HepG2 (cell line): ENCODE measurements around the gene CD4. TPM values are rescaled to one million over a fixed set of nuclear protein-coding genes. Genes with fewer than 3 reads are reported as not detected.

Source experiments
- CHD2 ChIP-seq: IDR thresholded peaks from 2 replicates; pipeline ENCODE4 v1.6.1; 2011; ENCODE audit warnings: low read depth, low read length, improper control_type of control experiment
- KLF6 ChIP-seq: IDR thresholded peaks from 2 replicates; pipeline ENCODE4 v1.8.0; 2016; ENCODE audit warnings: missing biosample characterization, missing genetic modification reagents
- MED1 ChIP-seq: sonication (generic); formaldehyde crosslinking; IDR thresholded peaks from 2 replicates; pipeline ENCODE4 v1.4.0; 2020; ENCODE audit warnings: missing genetic modification reagents
- PITX1 ChIP-seq: sonication (generic); formaldehyde crosslinking; IDR thresholded peaks from 2 replicates; pipeline ENCODE4 v1.5.1; 2020; ENCODE audit warnings: mild to moderate bottlenecking, missing genetic modification reagents
- SAP130 ChIP-seq: IDR thresholded peaks from 2 replicates; pipeline ENCODE4 v1.6.1; 2016; ENCODE audit warnings: low read depth
- SCMH1 ChIP-seq: sonication (generic); formaldehyde crosslinking; IDR thresholded peaks from 2 replicates; pipeline ENCODE4 v1.9.0; 2021; ENCODE audit warnings: missing genetic modification reagents, mild to moderate bottlenecking, borderline replicate concordance
- SMAD9 ChIP-seq: sonication (generic); formaldehyde crosslinking; IDR thresholded peaks from 2 replicates; pipeline ENCODE4 v1.5.1; 2020; ENCODE audit warnings: mild to moderate bottlenecking, missing genetic modification reagents
- SRSF9 ChIP-seq: fragments of 200-400 bp; formaldehyde crosslinking; IDR thresholded peaks from 2 replicates; pipeline ENCODE4 v1.6.1; 2018; ENCODE audit warnings: borderline replicate concordance, mild to moderate bottlenecking, low read depth, low read length; ENCODE audit not compliant: insufficient read depth, poor library complexity, severe bottlenecking
- THYN1 ChIP-seq: sonication (generic); formaldehyde crosslinking; IDR thresholded peaks from 2 replicates; pipeline ENCODE4 v1.8.1; 2023; ENCODE audit warnings: low read depth, mild to moderate bottlenecking, moderate library complexity, missing genetic modification reagents, borderline replicate concordance
- ZKSCAN5 ChIP-seq: sonication (generic); formaldehyde crosslinking; IDR thresholded peaks from 2 replicates; pipeline ENCODE4 v1.5.1; 2020; ENCODE audit warnings: mild to moderate bottlenecking, missing genetic modification reagents
- ZMAT3 ChIP-seq: sonication (generic); formaldehyde crosslinking; conservative IDR thresholded peaks from 2 replicates; pipeline ENCODE4 v1.7.0; 2021; ENCODE audit warnings: missing genetic modification reagents
- ZNF124 ChIP-seq: sonication (generic); formaldehyde crosslinking; IDR thresholded peaks from 2 replicates; pipeline ENCODE4 v1.4.0; 2020; ENCODE audit warnings: missing genetic modification reagents
- ZNF235 ChIP-seq: sonication (generic); formaldehyde crosslinking; IDR thresholded peaks from 2 replicates; pipeline ENCODE4 v1.8.1; 2023; ENCODE audit warnings: mild to moderate bottlenecking, missing genetic modification reagents, borderline replicate concordance
- ZNF354B ChIP-seq: sonication (generic); formaldehyde crosslinking; IDR thresholded peaks from 2 replicates; pipeline ENCODE4 v1.8.0; 2022; ENCODE audit warnings: mild to moderate bottlenecking, missing genetic modification reagents
- ZNF7 ChIP-seq: IDR thresholded peaks from 2 replicates; pipeline ENCODE4 v1.6.1; 2016; ENCODE audit warnings: missing biosample characterization, missing genetic modification reagents
- ZNF816 ChIP-seq: sonication (generic); formaldehyde crosslinking; IDR thresholded peaks from 2 replicates; pipeline ENCODE4 v1.8.0; 2022; ENCODE audit warnings: missing genetic modification reagents, mild to moderate bottlenecking, borderline replicate concordance
- polyA plus RNA-seq, 8 experiments: library from polyadenylated mRNA; depleted of rRNA in 3 of 8; stranded (reverse) in 7 of 8; unstranded in 1 of 8; fragments of >200 nt; fragmentation: Illumina TruSeq in 4 of 8; extraction: Trizol in 4 of 8; gene quantifications; 2 replicates each; pipeline versions ENCODE4 v1.2.1 to v1.2.3, GENCODE V29; 2011 to 2016; ENCODE audit warnings: low read depth in 4 of 8, missing spikeins in 1 of 8, mixed read lengths in 1 of 8; ENCODE audit not compliant: insufficient read depth in 1 of 8
- total RNA-seq, 5 experiments: library from RNA; depleted of rRNA; stranded (reverse); fragments of >200 nt; fragmentation: Illumina TruSeq; extraction: Trizol; gene quantifications; 2 replicates each; pipeline ENCODE4 v1.2.3, GENCODE V29; 2016; ENCODE audit warnings: low read depth in 1 of 5
- TF ChIP-seq, protein P1 (sequence below): IDR thresholded peaks from 2 replicates; pipeline ENCODE4 v1.6.1; 2016; ENCODE audit warnings: missing compliant biosample characterization, missing genetic modification reagents, borderline replicate concordance
- TF ChIP-seq, protein P2 (sequence below): sonication (generic); formaldehyde crosslinking; IDR thresholded peaks from 2 replicates; pipeline ENCODE4 v1.4.0; 2020; ENCODE audit warnings: mild to moderate bottlenecking, missing genetic modification reagents
- TF ChIP-seq, protein P3 (sequence below): sonication (generic); formaldehyde crosslinking; IDR thresholded peaks from 2 replicates; pipeline ENCODE4 v1.8.1; 2023; ENCODE audit warnings: missing genetic modification reagents, inconsistent platforms, borderline replicate concordance
- TF ChIP-seq, protein P4 (sequence below): sonication (generic); formaldehyde crosslinking; IDR thresholded peaks from 2 replicates; pipeline ENCODE4 v1.4.0; 2020; ENCODE audit warnings: mild to moderate bottlenecking, low read depth, missing genetic modification reagents
- TF ChIP-seq, protein P5 (sequence below): sonication (generic); formaldehyde crosslinking; IDR thresholded peaks from 2 replicates; pipeline ENCODE4 v1.5.0; 2020; ENCODE audit warnings: mild to moderate bottlenecking, missing genetic modification reagents

Gene CD4
- total and polyA plus RNA-seq, 2 of the 13 experiments (the other 11 are each of a cell fraction or from before 2014, with no cell fraction given) = 0.07 to 0.95 TPM

DNA sequence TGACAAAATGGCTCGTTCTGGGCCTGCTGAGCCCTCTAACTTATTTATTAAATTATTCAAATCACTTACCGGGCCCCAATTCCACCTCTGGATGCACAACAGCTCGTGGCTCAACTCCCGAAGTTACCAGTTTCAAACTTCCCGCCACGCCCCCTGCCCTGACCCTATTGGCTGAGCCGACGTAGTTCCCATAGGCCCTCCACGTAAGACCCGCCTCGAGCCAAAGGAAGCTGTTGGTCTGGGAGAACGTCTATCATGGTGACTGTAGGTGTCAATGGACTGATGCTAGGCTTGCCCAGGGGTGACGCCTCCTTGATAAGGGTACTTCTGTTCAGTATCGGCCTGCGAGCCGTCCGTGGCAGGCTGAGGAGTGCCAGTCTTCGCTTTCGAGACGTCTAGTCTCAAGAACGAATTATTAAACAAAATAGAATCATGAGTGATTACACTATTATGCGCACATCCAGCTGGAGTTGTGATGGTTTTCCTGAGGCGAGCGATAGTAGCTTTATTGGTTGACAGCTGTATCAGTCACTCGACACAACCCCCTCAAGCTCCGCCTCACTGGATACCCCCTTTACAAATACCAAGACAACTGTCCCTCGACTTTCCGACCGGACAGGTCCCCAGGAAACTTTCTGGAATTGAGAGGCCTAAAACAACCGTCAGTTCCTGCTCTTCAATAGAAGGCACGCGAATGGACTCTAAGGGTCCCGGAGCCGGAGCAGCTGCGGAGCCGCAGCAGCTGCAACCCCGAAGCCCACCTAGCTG is 62.0 kb downstream of the CD4 start, which contains the start of gene CDCA3 (continued):
- TF ChIP-seq ZNF354B = no peak
- TF ChIP-seq, protein P1, sequence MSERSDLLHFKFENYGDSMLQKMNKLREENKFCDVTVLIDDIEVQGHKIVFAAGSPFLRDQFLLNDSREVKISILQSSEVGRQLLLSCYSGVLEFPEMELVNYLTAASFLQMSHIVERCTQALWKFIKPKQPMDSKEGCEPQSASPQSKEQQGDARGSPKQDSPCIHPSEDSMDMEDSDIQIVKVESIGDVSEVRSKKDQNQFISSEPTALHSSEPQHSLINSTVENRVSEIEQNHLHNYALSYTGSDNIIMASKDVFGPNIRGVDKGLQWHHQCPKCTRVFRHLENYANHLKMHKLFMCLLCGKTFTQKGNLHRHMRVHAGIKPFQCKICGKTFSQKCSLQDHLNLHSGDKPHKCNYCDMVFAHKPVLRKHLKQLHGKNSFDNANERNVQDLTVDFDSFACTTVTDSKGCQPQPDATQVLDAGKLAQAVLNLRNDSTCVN = no peak
- TF ChIP-seq KLF6 (CRISPR knock-in tag) = no peak
- TF ChIP-seq, protein P2, sequence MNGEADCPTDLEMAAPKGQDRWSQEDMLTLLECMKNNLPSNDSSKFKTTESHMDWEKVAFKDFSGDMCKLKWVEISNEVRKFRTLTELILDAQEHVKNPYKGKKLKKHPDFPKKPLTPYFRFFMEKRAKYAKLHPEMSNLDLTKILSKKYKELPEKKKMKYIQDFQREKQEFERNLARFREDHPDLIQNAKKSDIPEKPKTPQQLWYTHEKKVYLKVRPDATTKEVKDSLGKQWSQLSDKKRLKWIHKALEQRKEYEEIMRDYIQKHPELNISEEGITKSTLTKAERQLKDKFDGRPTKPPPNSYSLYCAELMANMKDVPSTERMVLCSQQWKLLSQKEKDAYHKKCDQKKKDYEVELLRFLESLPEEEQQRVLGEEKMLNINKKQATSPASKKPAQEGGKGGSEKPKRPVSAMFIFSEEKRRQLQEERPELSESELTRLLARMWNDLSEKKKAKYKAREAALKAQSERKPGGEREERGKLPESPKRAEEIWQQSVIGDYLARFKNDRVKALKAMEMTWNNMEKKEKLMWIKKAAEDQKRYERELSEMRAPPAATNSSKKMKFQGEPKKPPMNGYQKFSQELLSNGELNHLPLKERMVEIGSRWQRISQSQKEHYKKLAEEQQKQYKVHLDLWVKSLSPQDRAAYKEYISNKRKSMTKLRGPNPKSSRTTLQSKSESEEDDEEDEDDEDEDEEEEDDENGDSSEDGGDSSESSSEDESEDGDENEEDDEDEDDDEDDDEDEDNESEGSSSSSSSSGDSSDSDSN = no peak
- peak; percentile 96 for TF ChIP-seq SAP130 (CRISPR knock-in tag)
- TF ChIP-seq SMAD9 (CRISPR knock-in tag) = no peak
- TF ChIP-seq SRSF9 = no peak
- peak; percentile 68; the same call in 1 of the 2 replicates for TF ChIP-seq CHD2
- no peak; the same call in 1 of the 2 replicates for TF ChIP-seq ZNF816
- TF ChIP-seq ZNF124 (CRISPR knock-in tag) = no peak
- no peak for TF ChIP-seq THYN1 (CRISPR knock-in tag)
- TF ChIP-seq ZKSCAN5 (CRISPR knock-in tag) = 0 out of 2 replicates have a peak, but pooled peaks have one; percentile 43
- no peak for TF ChIP-seq ZMAT3 (CRISPR knock-in tag)
- no peak for TF ChIP-seq ZNF7 (CRISPR knock-in tag)
- TF ChIP-seq, protein P3, sequence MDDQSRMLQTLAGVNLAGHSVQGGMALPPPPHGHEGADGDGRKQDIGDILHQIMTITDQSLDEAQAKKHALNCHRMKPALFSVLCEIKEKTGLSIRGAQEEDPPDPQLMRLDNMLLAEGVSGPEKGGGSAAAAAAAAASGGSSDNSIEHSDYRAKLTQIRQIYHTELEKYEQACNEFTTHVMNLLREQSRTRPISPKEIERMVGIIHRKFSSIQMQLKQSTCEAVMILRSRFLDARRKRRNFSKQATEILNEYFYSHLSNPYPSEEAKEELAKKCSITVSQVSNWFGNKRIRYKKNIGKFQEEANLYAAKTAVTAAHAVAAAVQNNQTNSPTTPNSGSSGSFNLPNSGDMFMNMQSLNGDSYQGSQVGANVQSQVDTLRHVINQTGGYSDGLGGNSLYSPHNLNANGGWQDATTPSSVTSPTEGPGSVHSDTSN (CRISPR knock-in tag) = no peak; the same call in 1 of the 2 replicates
- TF ChIP-seq, protein P4, sequence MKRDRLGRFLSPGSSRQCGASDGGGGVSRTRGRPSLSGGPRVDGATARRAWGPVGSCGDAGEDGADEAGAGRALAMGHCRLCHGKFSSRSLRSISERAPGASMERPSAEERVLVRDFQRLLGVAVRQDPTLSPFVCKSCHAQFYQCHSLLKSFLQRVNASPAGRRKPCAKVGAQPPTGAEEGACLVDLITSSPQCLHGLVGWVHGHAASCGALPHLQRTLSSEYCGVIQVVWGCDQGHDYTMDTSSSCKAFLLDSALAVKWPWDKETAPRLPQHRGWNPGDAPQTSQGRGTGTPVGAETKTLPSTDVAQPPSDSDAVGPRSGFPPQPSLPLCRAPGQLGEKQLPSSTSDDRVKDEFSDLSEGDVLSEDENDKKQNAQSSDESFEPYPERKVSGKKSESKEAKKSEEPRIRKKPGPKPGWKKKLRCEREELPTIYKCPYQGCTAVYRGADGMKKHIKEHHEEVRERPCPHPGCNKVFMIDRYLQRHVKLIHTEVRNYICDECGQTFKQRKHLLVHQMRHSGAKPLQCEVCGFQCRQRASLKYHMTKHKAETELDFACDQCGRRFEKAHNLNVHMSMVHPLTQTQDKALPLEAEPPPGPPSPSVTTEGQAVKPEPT (CRISPR knock-in tag) = 0 out of 2 replicates have a peak, but pooled peaks have one; percentile 6
- no peak for TF ChIP-seq SCMH1 (CRISPR knock-in tag)
- TF ChIP-seq PITX1 (CRISPR knock-in tag) = no peak
- TF ChIP-seq, protein P5, sequence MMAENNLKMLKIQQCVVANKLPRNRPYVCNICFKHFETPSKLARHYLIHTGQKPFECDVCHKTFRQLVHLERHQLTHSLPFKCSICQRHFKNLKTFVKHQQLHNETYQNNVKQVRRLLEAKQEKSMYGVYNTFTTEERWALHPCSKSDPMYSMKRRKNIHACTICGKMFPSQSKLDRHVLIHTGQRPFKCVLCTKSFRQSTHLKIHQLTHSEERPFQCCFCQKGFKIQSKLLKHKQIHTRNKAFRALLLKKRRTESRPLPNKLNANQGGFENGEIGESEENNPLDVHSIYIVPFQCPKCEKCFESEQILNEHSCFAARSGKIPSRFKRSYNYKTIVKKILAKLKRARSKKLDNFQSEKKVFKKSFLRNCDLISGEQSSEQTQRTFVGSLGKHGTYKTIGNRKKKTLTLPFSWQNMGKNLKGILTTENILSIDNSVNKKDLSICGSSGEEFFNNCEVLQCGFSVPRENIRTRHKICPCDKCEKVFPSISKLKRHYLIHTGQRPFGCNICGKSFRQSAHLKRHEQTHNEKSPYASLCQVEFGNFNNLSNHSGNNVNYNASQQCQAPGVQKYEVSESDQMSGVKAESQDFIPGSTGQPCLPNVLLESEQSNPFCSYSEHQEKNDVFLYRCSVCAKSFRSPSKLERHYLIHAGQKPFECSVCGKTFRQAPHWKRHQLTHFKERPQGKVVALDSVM = no peak
- TF ChIP-seq MED1 (CRISPR knock-in tag) = no peak
- no peak for TF ChIP-seq ZNF235 (CRISPR knock-in tag)
